MM.1S (cell line): Measurements from ENCODE around the gene METTL2A.
"Not testable (repeated sequence)": the region's sequence is repeated elsewhere in the genome, so short reads cannot be mapped to it uniquely, and the experiment has no call there.

Experiments used
- EZH2 ChIP-seq: fragments of 300-600 bp; sonication (generic); optimal IDR thresholded peaks from 2 replicates; pipeline ENCODE3; 2017; ENCODE audit warnings: low read depth, mild to moderate bottlenecking, antibody characterized with exemption, low read length, mixed read lengths
- TF ChIP-seq, protein P1 (sequence below): fragments of 300-600 bp; sonication (generic); IDR thresholded peaks from 2 replicates; pipeline ENCODE4 v1.5.1; 2016; ENCODE audit warnings: antibody characterized with exemption, low read length, mixed read lengths

DNA sequence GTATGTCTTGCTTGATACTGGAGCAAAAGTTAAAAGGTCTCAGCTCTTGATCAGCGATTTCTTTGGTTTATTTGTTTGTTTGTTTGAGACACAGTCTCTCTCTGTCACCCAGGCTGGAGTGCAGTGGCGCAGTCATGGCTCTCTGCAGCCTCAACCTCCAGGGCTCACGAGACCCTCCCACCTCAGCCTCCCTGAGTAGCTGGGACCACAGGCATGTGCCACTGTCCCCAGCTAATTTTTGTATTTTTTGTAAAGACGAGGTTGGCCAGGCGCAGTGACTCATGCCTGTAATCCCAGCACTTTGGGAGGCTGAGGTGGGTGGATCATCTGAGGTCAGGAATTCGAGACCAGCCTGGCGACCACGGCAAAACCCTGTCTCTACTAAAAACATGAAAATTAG lies 75.1 kb downstream of the METTL2A start:
- TF ChIP-seq, protein P1, sequence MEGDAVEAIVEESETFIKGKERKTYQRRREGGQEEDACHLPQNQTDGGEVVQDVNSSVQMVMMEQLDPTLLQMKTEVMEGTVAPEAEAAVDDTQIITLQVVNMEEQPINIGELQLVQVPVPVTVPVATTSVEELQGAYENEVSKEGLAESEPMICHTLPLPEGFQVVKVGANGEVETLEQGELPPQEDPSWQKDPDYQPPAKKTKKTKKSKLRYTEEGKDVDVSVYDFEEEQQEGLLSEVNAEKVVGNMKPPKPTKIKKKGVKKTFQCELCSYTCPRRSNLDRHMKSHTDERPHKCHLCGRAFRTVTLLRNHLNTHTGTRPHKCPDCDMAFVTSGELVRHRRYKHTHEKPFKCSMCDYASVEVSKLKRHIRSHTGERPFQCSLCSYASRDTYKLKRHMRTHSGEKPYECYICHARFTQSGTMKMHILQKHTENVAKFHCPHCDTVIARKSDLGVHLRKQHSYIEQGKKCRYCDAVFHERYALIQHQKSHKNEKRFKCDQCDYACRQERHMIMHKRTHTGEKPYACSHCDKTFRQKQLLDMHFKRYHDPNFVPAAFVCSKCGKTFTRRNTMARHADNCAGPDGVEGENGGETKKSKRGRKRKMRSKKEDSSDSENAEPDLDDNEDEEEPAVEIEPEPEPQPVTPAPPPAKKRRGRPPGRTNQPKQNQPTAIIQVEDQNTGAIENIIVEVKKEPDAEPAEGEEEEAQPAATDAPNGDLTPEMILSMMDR, result not testable (repeated sequence)
- not testable (repeated sequence) for TF ChIP-seq EZH2
